Smooth muscle cell (in vitro differentiated cells): ENCODE data around the gene ZC3HAV1. TPM values are rescaled to one million over a fixed set of nuclear protein-coding genes. Genes with fewer than 3 reads are reported as not detected.

Experiments
- DNase-seq: peaks from one replicate; lab custom pipeline; 2025; ENCODE audit not compliant: unreplicated experiment; lab: John Stamatoyannopoulos, UW
- H2AFZ ChIP-seq: fragments of 200-600 bp; sonication (generic); 2 replicates; pipeline ENCODE4 v1.6.0; 2016; ENCODE audit warnings: antibody characterized with exemption, low read depth, mild to moderate bottlenecking
- H3F3A ChIP-seq: fragments of 200-600 bp; sonication (generic); 2 replicates; pipeline ENCODE4 v1.6.0; 2017; ENCODE audit warnings: antibody characterized with exemption, low read depth
- H3K27ac ChIP-seq: fragments of 200-600 bp; sonication (generic); 2 replicates; pipeline ENCODE4 v1.5.1; 2016; ENCODE audit warnings: low read depth, mild to moderate bottlenecking
- H3K27me3 ChIP-seq: fragments of 200-600 bp; sonication (generic); 2 replicates; pipeline ENCODE4 v1.6.1; 2016; ENCODE audit warnings: low read depth, mild to moderate bottlenecking
- H3K36me3 ChIP-seq: fragments of 200-600 bp; sonication (generic); 2 replicates; pipeline ENCODE4 v1.5.1; 2016; ENCODE audit warnings: low read depth
- H3K4me1 ChIP-seq: fragments of 200-600 bp; sonication (generic); 2 replicates; pipeline ENCODE4 v1.5.1; 2016; ENCODE audit warnings: low read depth
- H3K4me2 ChIP-seq: fragments of 200-600 bp; sonication (generic); 2 replicates; pipeline ENCODE4 v1.6.0; 2016; ENCODE audit warnings: mild to moderate bottlenecking
- H3K4me3 ChIP-seq: fragments of 200-600 bp; sonication (generic); 2 replicates; pipeline ENCODE4 v1.5.1; 2016; ENCODE audit warnings: mild to moderate bottlenecking
- H3K79me2 ChIP-seq: fragments of 200-600 bp; sonication (generic); 2 replicates; pipeline ENCODE4 v1.6.0; 2016; ENCODE audit warnings: low read depth, mild to moderate bottlenecking
- H3K9ac ChIP-seq: fragments of 200-600 bp; sonication (generic); 2 replicates; pipeline ENCODE4 v1.6.0; 2016; ENCODE audit warnings: low read depth
- H3K9me3 ChIP-seq: fragments of 200-600 bp; sonication (generic); replicated peaks from 2 replicates; pipeline ENCODE4 v1.5.1; 2016; ENCODE audit warnings: low read depth
- H4K20me1 ChIP-seq: fragments of 200-600 bp; sonication (generic); 2 replicates; pipeline ENCODE4 v1.6.0; 2016; ENCODE audit warnings: low read depth
- CTCF ChIP-seq: fragments of 200-600 bp; sonication (generic); IDR thresholded peaks from 2 replicates; pipeline ENCODE4 v1.5.1; 2017; ENCODE audit warnings: borderline replicate concordance, mild to moderate bottlenecking, antibody characterized with exemption; ENCODE audit not compliant: insufficient read depth, poor library complexity, severe bottlenecking
- WGBS: methylation state at CpG from one replicate; pipeline ENCODE4 v1.1.7; 2016; ENCODE audit warnings: low lambda C conversion rate; 5-methylcytosine and 5-hydroxymethylcytosine counted together
- polyA plus RNA-seq: library from polyadenylated mRNA; unstranded; fragments of >200 nt; fragmentation: Nextera tagmentation; extraction: Ambion mirVana; gene quantifications from 2 replicates; pipeline ENCODE4 v1.2.1, GENCODE V29; 2016
- total RNA-seq: library from RNA; depleted of rRNA; stranded (reverse); fragments of >200 nt; gene quantifications from 2 replicates; pipeline ENCODE4 v1.2.3, GENCODE V29; 2014

Gene ZC3HAV1
- total and polyA plus RNA-seq, 2 experiments from 2014 or later, result 4.7 to 12.1 TPM

- no peaks in the 10 kb centered on the region for H3K36me3 ChIP-seq
- 98% methylated on average over 3 of the region's 3 CpGs for WGBS
- H3K4me1 ChIP-seq, result no peaks in the 10 kb centered on the region
- no peak for TF ChIP-seq CTCF
- DNase-seq, result no peak
- no peaks in the 10 kb centered on the region for H3K27me3 ChIP-seq
- no peaks in the 10 kb centered on the region for H4K20me1 ChIP-seq
- H3K27ac ChIP-seq, result no peak overlapping the region
- H3K9me3 ChIP-seq, result no peaks in the 10 kb centered on the region
- no peaks in the 10 kb centered on the region for H3F3A ChIP-seq
- H2AFZ ChIP-seq, result no peak overlapping the region
- H3K9ac ChIP-seq, result no peak overlapping the region
- H3K4me2 ChIP-seq, result no peak overlapping the region
- no peak overlapping the region for H3K4me3 ChIP-seq
- no peaks in the 10 kb centered on the region for H3K79me2 ChIP-seq
Observed at GRCh38 chr7:139071680-139072079, 37.8 kb downstream of the ZC3HAV1 start.

GRCh38 chr7:139068544-139069399 lies 40.7 kb downstream of the ZC3HAV1 start:
- Histone ChIP-seq H3F3A (no peaks in the 10 kb centered on the region), H3K9me3 (no peaks in the 10 kb centered on the region), H3K4me2 (no peak overlapping the region), H3K79me2 (no peaks in the 10 kb centered on the region), H3K36me3 (no peaks in the 10 kb centered on the region), H4K20me1 (no peaks in the 10 kb centered on the region), H3K4me3 (no peak overlapping the region), H3K27me3 (no peaks in the 10 kb centered on the region), H3K27ac (no peak overlapping the region), H2AFZ (no peak overlapping the region), H3K9ac (no peak overlapping the region), H3K4me1 (no peaks in the 10 kb centered on the region)
- no peak for TF ChIP-seq CTCF
- 97% methylated on average over 9 of the region's 9 CpGs for WGBS
- DNase-seq, result no peak

GRCh38 chr7:139066315-139066714 lies 43.2 kb downstream of the ZC3HAV1 start:
- Histone ChIP-seq H3K4me1 (no peaks in the 10 kb centered on the region), H3K27ac (no peak overlapping the region), H2AFZ (no peak overlapping the region), H3F3A (no peaks in the 10 kb centered on the region), H3K36me3 (no peaks in the 10 kb centered on the region), H3K4me2 (no peak overlapping the region), H4K20me1 (no peaks in the 10 kb centered on the region), H3K79me2 (no peaks in the 10 kb centered on the region), H3K4me3 (no peak overlapping the region), H3K27me3 (no peaks in the 10 kb centered on the region), H3K9me3 (no peaks in the 10 kb centered on the region), H3K9ac (no peak overlapping the region)
- TF ChIP-seq CTCF, result no peak
- WGBS, result 96% methylated on average over 9 of the region's 9 CpGs
- DNase-seq, result no peak

GRCh38 chr7:139065323-139065722 lies 44.2 kb downstream of the ZC3HAV1 start:
- Histone ChIP-seq H3K9me3 (no peaks in the 10 kb centered on the region), H3K9ac (no peak overlapping the region), H3K27ac (no peak overlapping the region), H3K79me2 (no peaks in the 10 kb centered on the region), H3K4me1 (no peaks in the 10 kb centered on the region), H2AFZ (no peak overlapping the region), H3K36me3 (no peaks in the 10 kb centered on the region), H3K4me3 (no peak overlapping the region), H3F3A (no peaks in the 10 kb centered on the region), H3K4me2 (no peak overlapping the region), H3K27me3 (no peaks in the 10 kb centered on the region), H4K20me1 (no peaks in the 10 kb centered on the region)
- no peak for TF ChIP-seq CTCF
- WGBS, result 96% methylated on average over 11 of the region's 11 CpGs
- DNase-seq, result no peak
